BLaER1 (cell line): ENCODE data around the gene NEK3.
A peak's percentile ranks its signal among the peaks of the same experiment; 100 is the strongest.
"Not testable (repeated sequence)": the region's sequence is repeated elsewhere in the genome, so short reads cannot be mapped to it uniquely, and the experiment has no call there.

ENCODE experiments used
- H3K27ac ChIP-seq: shearing (Covaris generic); formaldehyde crosslinking; 2 replicates; pipeline ENCODE4 v1.8.1; 2022
- H3K27me3 ChIP-seq: shearing (Covaris generic); formaldehyde crosslinking; 2 replicates; pipeline ENCODE4 v1.8.1; 2022
- H3K36me3 ChIP-seq: shearing (Covaris generic); formaldehyde crosslinking; 2 replicates; pipeline ENCODE4 v1.8.1; 2022
- H3K4me1 ChIP-seq: shearing (Covaris generic); formaldehyde crosslinking; 2 replicates; pipeline ENCODE4 v1.8.1; 2022
- H3K4me2 ChIP-seq: shearing (Covaris generic); formaldehyde crosslinking; 2 replicates; pipeline ENCODE4 v1.8.1; 2022
- H3K4me3 ChIP-seq: shearing (Covaris generic); formaldehyde crosslinking; 2 replicates; pipeline ENCODE4 v1.8.1; 2022
- H3K9ac ChIP-seq: shearing (Covaris generic); formaldehyde crosslinking; 2 replicates; pipeline ENCODE4 v1.8.1; 2022
- H3K9me3 ChIP-seq: shearing (Covaris generic); formaldehyde crosslinking; 2 replicates; pipeline ENCODE4 v1.8.1; 2022
- H4K20me1 ChIP-seq: shearing (Covaris generic); formaldehyde crosslinking; 2 replicates; pipeline ENCODE4 v1.8.1; 2022
- Cebpa-rat ChIP-seq: shearing (Covaris generic); IDR thresholded peaks from 2 replicates; pipeline ENCODE4 v1.8.1; 2022

Gene NEK3

GRCh38 chr13:52187029-52187423 lies 27.6 kb upstream of the NEK3 start:
- Histone ChIP-seq H4K20me1 (peaks cover 38% of the 10 kb centered on the region; the same call in 1 of the 2 replicates), H3K36me3 (peaks cover 57% of the 10 kb centered on the region), H3K4me3 (no peak overlapping the region), H3K4me1 (peaks cover 9% of the 10 kb centered on the region), H3K9ac (no peak overlapping the region), H3K4me2 (no peak overlapping the region), H3K27me3 (no peaks in the 10 kb centered on the region), H3K27ac (no peak overlapping the region), H3K9me3 (no peaks in the 10 kb centered on the region)
- no peak for TF ChIP-seq Cebpa-rat

- not testable (repeated sequence) for H3K27me3 ChIP-seq, H4K20me1 ChIP-seq, H3K4me2 ChIP-seq, H3K4me3 ChIP-seq, H3K4me1 ChIP-seq, H3K9ac ChIP-seq, H3K27ac ChIP-seq, H3K9me3 ChIP-seq
- H3K36me3 ChIP-seq = peaks cover 74% of the 10 kb centered on the region
Measured at GRCh38 chr13:52181316-52181954, 22.0 kb upstream of the NEK3 start.

- no peak for TF ChIP-seq Cebpa-rat
- peaks cover 74% of the 10 kb centered on the region for H3K36me3 ChIP-seq
Measured at GRCh38 chr13:52179925-52180324, 20.5 kb upstream of the NEK3 start.

GRCh38 chr13:52177276-52177675 lies 17.9 kb upstream of the NEK3 start:
- Histone ChIP-seq H4K20me1 (no peaks in the 10 kb centered on the region), H3K4me1 (peaks cover 19% of the 10 kb centered on the region), H3K36me3 (peaks cover 63% of the 10 kb centered on the region), H3K27ac (no peak overlapping the region), H3K4me3 (no peak overlapping the region), H3K27me3 (no peaks in the 10 kb centered on the region), H3K4me2 (no peak overlapping the region), H3K9ac (no peak overlapping the region), H3K9me3 (no peaks in the 10 kb centered on the region)
- TF ChIP-seq Cebpa-rat = no peak

More at GRCh38 chr13:52179925-52180324, 20.5 kb upstream of the NEK3 start:
- Histone ChIP-seq H3K4me3 (no peak overlapping the region), H4K20me1 (no peaks in the 10 kb centered on the region), H3K9me3 (no peaks in the 10 kb centered on the region), H3K4me1 (0 out of 2 replicates have a peak, but pooled peaks cover under 1% of the 10 kb centered on the region), H3K27me3 (no peaks in the 10 kb centered on the region), H3K4me2 (no peak overlapping the region), H3K9ac (no peak overlapping the region), H3K27ac (no peak overlapping the region)

- peak overlapping the region; percentile 40 for H3K4me2 ChIP-seq
- not testable (repeated sequence) for H3K9me3 ChIP-seq, H3K4me3 ChIP-seq, H3K27me3 ChIP-seq, H3K27ac ChIP-seq, H3K9ac ChIP-seq, H4K20me1 ChIP-seq
- peaks cover 19% of the 10 kb centered on the region for H3K4me1 ChIP-seq
- H3K36me3 ChIP-seq = peaks cover 73% of the 10 kb centered on the region
Measured at GRCh38 chr13:52173970-52174369, 14.6 kb upstream of the NEK3 start.

GRCh38 chr13:52173373-52173772 lies 14.0 kb upstream of the NEK3 start:
- Histone ChIP-seq H3K4me3 (no peak overlapping the region), H3K36me3 (peaks cover 78% of the 10 kb centered on the region), H3K9me3 (no peaks in the 10 kb centered on the region), H3K9ac (no peak overlapping the region), H4K20me1 (no peaks in the 10 kb centered on the region), H3K4me1 (peaks cover 19% of the 10 kb centered on the region), H3K27me3 (no peaks in the 10 kb centered on the region), H3K27ac (no peak overlapping the region), H3K4me2 (peak overlapping the region; percentile 40)
- TF ChIP-seq Cebpa-rat = no peak

GRCh38 chr13:52171686-52172085 lies 12.3 kb upstream of the NEK3 start:
- not testable (repeated sequence) for H3K9me3 ChIP-seq, H3K27ac ChIP-seq, H3K27me3 ChIP-seq, H3K4me2 ChIP-seq, H4K20me1 ChIP-seq, H3K9ac ChIP-seq, H3K4me3 ChIP-seq
- H3K36me3 ChIP-seq = peaks cover 77% of the 10 kb centered on the region
- H3K4me1 ChIP-seq = peaks cover 19% of the 10 kb centered on the region

GRCh38 chr13:52170828-52171391 lies 11.5 kb upstream of the NEK3 start:
- not testable (repeated sequence) for H3K27me3 ChIP-seq, H3K9ac ChIP-seq, H3K9me3 ChIP-seq, H3K4me2 ChIP-seq, H3K4me3 ChIP-seq, H3K27ac ChIP-seq, H4K20me1 ChIP-seq
- Histone ChIP-seq H3K4me1 (peaks cover 19% of the 10 kb centered on the region), H3K36me3 (peaks cover 81% of the 10 kb centered on the region)

- Histone ChIP-seq H3K4me2 (no peak overlapping the region), H3K4me1 (peaks cover 18% of the 10 kb centered on the region), H3K36me3 (peaks cover 77% of the 10 kb centered on the region), H3K27me3 (no peaks in the 10 kb centered on the region), H3K9me3 (no peaks in the 10 kb centered on the region), H3K9ac (no peak overlapping the region), H3K27ac (no peak overlapping the region), H4K20me1 (no peaks in the 10 kb centered on the region), H3K4me3 (no peak overlapping the region)
- no peak for TF ChIP-seq Cebpa-rat
Measured at GRCh38 chr13:52169839-52170238, 10.4 kb upstream of the NEK3 start.

- Histone ChIP-seq H3K9me3 (no peaks in the 10 kb centered on the region), H3K4me1 (peaks cover 3% of the 10 kb centered on the region; the same call in 1 of the 2 replicates), H3K36me3 (peaks cover 45% of the 10 kb centered on the region), H3K4me2 (no peak overlapping the region), H3K27me3 (no peaks in the 10 kb centered on the region; the same call in 1 of the 2 replicates), H3K4me3 (no peak overlapping the region), H3K9ac (no peak overlapping the region), H4K20me1 (no peaks in the 10 kb centered on the region), H3K27ac (no peak overlapping the region)
- TF ChIP-seq Cebpa-rat = no peak
Measured at GRCh38 chr13:52165411-52165810, 6.0 kb upstream of the NEK3 start.

- no peak overlapping the region for H3K4me2 ChIP-seq
- no peak overlapping the region for H3K9ac ChIP-seq
- H3K36me3 ChIP-seq = peaks cover 41% of the 10 kb centered on the region
- H3K27me3 ChIP-seq = peaks cover 2% of the 10 kb centered on the region
- H3K27ac ChIP-seq = no peak overlapping the region
- H3K4me3 ChIP-seq = no peak overlapping the region
- H3K9me3 ChIP-seq = no peaks in the 10 kb centered on the region
- TF ChIP-seq Cebpa-rat = no peak
- peaks cover 7% of the 10 kb centered on the region; the same call in 1 of the 2 replicates for H3K4me1 ChIP-seq
- no peaks in the 10 kb centered on the region for H4K20me1 ChIP-seq
Measured at GRCh38 chr13:52164989-52165388, 5.6 kb upstream of the NEK3 start.

- not testable (repeated sequence) for H4K20me1 ChIP-seq, H3K9ac ChIP-seq, H3K27ac ChIP-seq, H3K4me2 ChIP-seq, H3K4me3 ChIP-seq, H3K9me3 ChIP-seq
- H3K27me3 ChIP-seq = peaks cover 14% of the 10 kb centered on the region
- peaks cover 34% of the 10 kb centered on the region for H3K36me3 ChIP-seq
- peaks cover 15% of the 10 kb centered on the region; the same call in 1 of the 2 replicates for H3K4me1 ChIP-seq
Measured at GRCh38 chr13:52163878-52164277, 4.5 kb upstream of the NEK3 start.
